Large intestine (tissue), 3 donors: Measurements from ENCODE around the gene CDC14A. TPM values are rescaled to one million over a fixed set of nuclear protein-coding genes. Genes with fewer than 3 reads are reported as not detected.
"Not testable (repeated sequence)": the region's sequence is repeated elsewhere in the genome, so short reads cannot be mapped to it uniquely, and the experiment has no call there.

Experiments used
- DNase-seq, 2 donors: peaks; one replicate each; pipeline versions ENCODE4 v3.0.0 to v3.0.0-alpha.2; 2013
- H3K27ac ChIP-seq: one replicate; pipeline ENCODE4 v1.5.1; 2013; ENCODE audit warnings: low read length
- H3K27me3 ChIP-seq: 2 replicates; pipeline ENCODE4 v1.6.1; 2013; ENCODE audit warnings: low read length; ENCODE audit not compliant: control insufficient read depth, insufficient read depth
- H3K36me3 ChIP-seq: 2 replicates; pipeline ENCODE4 v1.6.1; 2013; ENCODE audit warnings: low read length; ENCODE audit not compliant: control insufficient read depth, insufficient read depth
- H3K4me1 ChIP-seq: one replicate; pipeline ENCODE4 v1.6.1; 2013; ENCODE audit warnings: low read length; ENCODE audit not compliant: control insufficient read depth, insufficient read depth
- H3K4me3 ChIP-seq: one replicate; pipeline ENCODE4 v1.5.1; 2013; ENCODE audit warnings: low read length
- H3K9me3 ChIP-seq: one replicate; pipeline ENCODE4 v1.6.1; 2013; ENCODE audit warnings: mild to moderate bottlenecking, low read depth, low read length, moderate library complexity; ENCODE audit not compliant: control insufficient read depth
- WGBS: methylation state at CpG from one replicate; pipeline ENCODE4 v1.1.5; 2013; ENCODE audit warnings: low lambda C conversion rate; ENCODE audit not compliant: insufficient coverage; 5-methylcytosine and 5-hydroxymethylcytosine counted together
- polyA plus RNA-seq: library from polyadenylated mRNA; unstranded; fragments of 120-200 nt; gene quantifications from one replicate; pipeline ENCODE4 v1.2.1, GENCODE V29; 2013

Gene CDC14A
- polyA plus RNA-seq, 1 donor: 15.7 TPM

GRCh38 chr1:100398648-100399047, 46.3 kb downstream of the CDC14A start:
- no peak for DNase-seq
- H3K4me3 ChIP-seq: no peak overlapping the region
- no peaks in the 10 kb centered on the region for H3K27me3 ChIP-seq
- no peaks in the 10 kb centered on the region for H3K4me1 ChIP-seq
- H3K27ac ChIP-seq: no peak overlapping the region
- no peaks in the 10 kb centered on the region for H3K9me3 ChIP-seq
- peaks cover 11% of the 10 kb centered on the region for H3K36me3 ChIP-seq
- WGBS: 85% methylated on average over 2 of the region's 2 CpGs

GRCh38 chr1:100400404-100400803, 48.1 kb downstream of the CDC14A start:
- Histone ChIP-seq H3K36me3 (peaks cover 6% of the 10 kb centered on the region), H3K4me1 (no peaks in the 10 kb centered on the region), H3K9me3 (no peaks in the 10 kb centered on the region), H3K4me3 (no peak overlapping the region), H3K27ac (no peak overlapping the region), H3K27me3 (no peaks in the 10 kb centered on the region)
- peak in 1 of 2 donors; percentile 22 for DNase-seq
- 64% methylated on average over 2 of the region's 2 CpGs for WGBS

- no peak overlapping the region for H3K27ac ChIP-seq
- H3K27me3 ChIP-seq: no peaks in the 10 kb centered on the region
- WGBS: 100% methylated on average over 2 of the region's 2 CpGs
- no peaks in the 10 kb centered on the region for H3K36me3 ChIP-seq
- H3K4me3 ChIP-seq: no peak overlapping the region
- no peaks in the 10 kb centered on the region for H3K9me3 ChIP-seq
- no peaks in the 10 kb centered on the region for H3K4me1 ChIP-seq
- DNase-seq: no peak
These were observed 52.5 kb downstream of the CDC14A start for GRCh38 chr1:100404821-100405220.

GRCh38 chr1:100405902-100406301, 53.6 kb downstream of the CDC14A start:
- H3K27ac ChIP-seq, H3K36me3 ChIP-seq, H3K4me1 ChIP-seq, H3K9me3 ChIP-seq, H3K4me3 ChIP-seq, DNase-seq, H3K27me3 ChIP-seq: not testable (repeated sequence)
- 100% methylated on average over 2 of the region's 5 CpGs for WGBS

GRCh38 chr1:100407390-100407789, 55.1 kb downstream of the CDC14A start:
- not testable (repeated sequence) for H3K27me3 ChIP-seq, H3K4me3 ChIP-seq, H3K36me3 ChIP-seq, DNase-seq, H3K9me3 ChIP-seq, H3K4me1 ChIP-seq, H3K27ac ChIP-seq
- WGBS: 100% methylated on average over 2 of the region's 3 CpGs

DNA sequence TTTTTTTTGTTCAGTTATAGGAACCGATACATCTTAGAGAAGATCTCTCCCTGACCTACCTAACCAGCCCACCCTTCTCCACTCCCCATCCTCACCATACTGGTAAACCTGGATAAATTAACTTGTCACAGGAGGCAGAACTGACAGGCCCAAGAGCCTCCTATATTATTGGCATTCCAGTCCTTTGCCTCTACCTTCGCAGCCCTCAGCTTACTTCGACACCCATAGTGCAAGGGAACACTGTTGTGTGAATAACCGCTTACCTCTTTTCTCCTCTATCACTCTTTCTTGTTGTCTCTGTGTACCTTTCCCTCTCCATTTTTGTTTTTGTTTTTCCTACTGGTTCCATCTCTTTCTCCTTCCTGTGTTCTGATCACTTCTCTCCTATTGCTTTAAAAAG, 58.7 kb downstream of the CDC14A start:
- H3K4me1 ChIP-seq: no peaks in the 10 kb centered on the region
- no peak for DNase-seq
- no peaks in the 10 kb centered on the region for H3K9me3 ChIP-seq
- H3K36me3 ChIP-seq: no peaks in the 10 kb centered on the region
- 100% methylated on average over 1 of the region's 4 CpGs for WGBS
- no peaks in the 10 kb centered on the region for H3K27me3 ChIP-seq
- H3K27ac ChIP-seq: no peak overlapping the region
- H3K4me3 ChIP-seq: no peak overlapping the region

- no peak for DNase-seq
- no peaks in the 10 kb centered on the region for H3K36me3 ChIP-seq
- H3K9me3 ChIP-seq: no peaks in the 10 kb centered on the region
- H3K4me1 ChIP-seq: no peaks in the 10 kb centered on the region
- no peaks in the 10 kb centered on the region for H3K27me3 ChIP-seq
- no peak overlapping the region for H3K4me3 ChIP-seq
- no peak overlapping the region for H3K27ac ChIP-seq
These were observed 59.3 kb downstream of the CDC14A start for GRCh38 chr1:100411574-100411973.

GRCh38 chr1:100413035-100413434, 60.7 kb downstream of the CDC14A start:
- WGBS: 79% methylated on average over 2 of the region's 2 CpGs
- no peak for DNase-seq
- no peak overlapping the region for H3K27ac ChIP-seq

DNA sequence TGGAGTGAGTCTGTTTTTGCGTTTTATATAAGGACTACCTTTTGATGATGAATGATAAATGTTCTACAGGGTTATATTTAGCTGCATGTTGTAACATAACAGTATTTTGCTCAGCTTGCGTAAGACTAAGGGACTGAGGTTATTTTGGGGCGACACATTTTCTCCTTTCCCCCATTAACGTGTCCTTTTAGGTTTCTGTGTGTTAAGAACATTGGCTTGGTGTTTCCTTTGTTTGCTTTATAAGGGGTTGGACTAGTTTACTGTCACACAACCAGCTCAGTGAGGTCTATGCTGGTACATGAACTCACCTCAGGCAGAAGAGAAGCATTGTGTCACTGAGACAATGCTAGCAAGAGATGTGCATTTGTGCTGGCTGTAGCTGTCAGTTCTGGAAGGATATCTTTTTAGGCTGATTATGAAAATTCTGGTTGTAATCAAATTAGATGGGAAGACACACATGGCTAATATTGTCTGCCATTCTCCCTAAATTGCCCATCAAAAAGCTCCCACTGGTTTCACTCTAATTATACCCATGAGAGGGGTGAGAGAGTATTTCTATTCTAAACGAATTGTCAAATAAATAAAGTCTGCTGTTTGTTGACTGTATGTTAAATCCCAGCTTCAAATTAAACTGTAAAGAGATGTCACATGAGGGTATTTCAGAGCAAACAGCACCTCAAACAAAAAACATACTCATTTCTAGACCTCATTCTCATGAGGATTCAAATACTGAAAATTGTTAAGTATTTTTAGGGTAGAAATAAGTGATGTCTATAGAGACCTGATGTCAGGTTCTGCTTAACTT, 62.6 kb downstream of the CDC14A start:
- Histone ChIP-seq H3K27me3 (no peaks in the 10 kb centered on the region), H3K4me3 (no peak overlapping the region), H3K27ac (no peak overlapping the region), H3K36me3 (no peaks in the 10 kb centered on the region), H3K9me3 (no peaks in the 10 kb centered on the region), H3K4me1 (no peaks in the 10 kb centered on the region)
- DNase-seq: peak in 1 of 2 donors; percentile 11
- 80% methylated on average over 1 of the region's 5 CpGs for WGBS

More at GRCh38 chr1:100413035-100413434, 60.7 kb downstream of the CDC14A start:
- Histone ChIP-seq H3K36me3 (no peaks in the 10 kb centered on the region), H3K27me3 (no peaks in the 10 kb centered on the region), H3K9me3 (no peaks in the 10 kb centered on the region), H3K4me1 (no peaks in the 10 kb centered on the region), H3K4me3 (no peak overlapping the region)

- Histone ChIP-seq H3K9me3 (no peaks in the 10 kb centered on the region), H3K27ac (no peak overlapping the region), H3K4me1 (no peaks in the 10 kb centered on the region), H3K4me3 (no peak overlapping the region), H3K27me3 (no peaks in the 10 kb centered on the region), H3K36me3 (no peaks in the 10 kb centered on the region)
- peak in 1 of 2 donors; percentile 49 for DNase-seq
These were observed 63.1 kb downstream of the CDC14A start for GRCh38 chr1:100415498-100415778.

- Histone ChIP-seq H3K36me3 (no peaks in the 10 kb centered on the region), H3K4me3 (no peak overlapping the region), H3K27me3 (no peaks in the 10 kb centered on the region), H3K27ac (no peak overlapping the region), H3K4me1 (no peaks in the 10 kb centered on the region), H3K9me3 (no peaks in the 10 kb centered on the region)
- WGBS: 80% methylated on average over 1 of the region's 2 CpGs
- DNase-seq: no peak
These were observed 66.8 kb downstream of the CDC14A start for GRCh38 chr1:100419072-100419471.
